IMR-90 (cell line): ENCODE measurements around the gene EXOC4. TPM values are rescaled to one million over a fixed set of nuclear protein-coding genes. Genes with fewer than 3 reads are reported as not detected.
"Not testable (repeated sequence)": the region's sequence is repeated elsewhere in the genome, so short reads cannot be mapped to it uniquely, and the experiment has no call there.

Source experiments
- ATAC-seq: fragments of 200-7000 bp; cut with Tn5 transposase; 2 replicates; pipeline ENCODE4 v1.9.1; 2020; ENCODE audit warnings: low read depth, mild to moderate bottlenecking, moderate library complexity
- BruUV-seq: library from RNA; stranded (reverse); fragments of 400-500 nt; replicated peaks from 2 replicates; lab custom pipeline; 2021; lab: Mats Ljungman, UMichigan
- CTCF ChIA-PET: fragments of 300-600 bp; formaldehyde crosslinking; extraction: SDS; loops from one replicate; lab custom pipeline; 2021; ENCODE audit warnings: antibody characterized with exemption; lab: Yijun Ruan, JAX
- POLR2A ChIA-PET: fragments of 300-600 bp; sonication (Branson Sonifier 250); formaldehyde crosslinking; loops from one replicate; lab custom pipeline; 2022; ENCODE audit warnings: antibody characterized with exemption; ENCODE audit not compliant: unreplicated experiment; lab: Charles Lee
- DNase-seq: peaks from one replicate; pipeline ENCODE4 v3.0.0; 2013
- H2AFZ ChIP-seq: replicated peaks from 2 replicates; pipeline ENCODE3; 2013; ENCODE audit warnings: low read length, mild to moderate bottlenecking; ENCODE audit not compliant: poor library complexity
- H2AK5ac ChIP-seq: 2 replicates; pipeline ENCODE4 v1.6.1; 2013; ENCODE audit warnings: low read depth, low read length, inconsistent platforms
- H2AK9ac ChIP-seq: replicated peaks from 2 replicates; pipeline ENCODE3; 2013; ENCODE audit warnings: mild to moderate bottlenecking, low read depth, low read length, moderate library complexity; ENCODE audit not compliant: poor library complexity
- H2BK120ac ChIP-seq: 2 replicates; pipeline ENCODE4 v1.6.1; 2013; ENCODE audit warnings: low read depth, low read length, inconsistent platforms
- H2BK15ac ChIP-seq: 3 replicates; pipeline ENCODE4 v1.6.1; 2013; ENCODE audit warnings: low read depth, low read length, inconsistent platforms
- H2BK20ac ChIP-seq: 2 replicates; pipeline ENCODE4 v1.6.1; 2013; ENCODE audit warnings: low read depth, mild to moderate bottlenecking, inconsistent platforms, low read length, moderate library complexity
- H2BK5ac ChIP-seq: 2 replicates; pipeline ENCODE4 v1.6.1; 2013; ENCODE audit warnings: mild to moderate bottlenecking, low read depth, low read length, inconsistent platforms; ENCODE audit not compliant: poor library complexity, severe bottlenecking
- H3K14ac ChIP-seq: replicated peaks from 2 replicates; pipeline ENCODE4 v1.6.1; 2013; ENCODE audit warnings: low read depth, low read length, inconsistent platforms
- H3K18ac ChIP-seq: 2 replicates; pipeline ENCODE4 v1.6.1; 2013; ENCODE audit warnings: low read depth, low read length, control low read depth
- H3K23ac ChIP-seq: 2 replicates; pipeline ENCODE4 v1.6.1; 2013; ENCODE audit warnings: low read depth, low read length, inconsistent platforms
- H3K27ac ChIP-seq: 2 replicates; pipeline ENCODE4 v1.5.1; 2013; ENCODE audit warnings: mild to moderate bottlenecking, control low read depth, low read length; ENCODE audit not compliant: insufficient read depth
- H3K27me3 ChIP-seq: 2 replicates; pipeline ENCODE4 v1.6.1; 2013; ENCODE audit warnings: low read length; ENCODE audit not compliant: control insufficient read depth, insufficient read depth
- H3K36me3 ChIP-seq: 2 replicates; pipeline ENCODE4 v1.6.1; 2013; ENCODE audit warnings: low read length, mixed read lengths; ENCODE audit not compliant: control insufficient read depth, insufficient read depth
- H3K4ac ChIP-seq: 2 replicates; pipeline ENCODE4 v1.6.1; 2013; ENCODE audit warnings: low read depth, low read length, inconsistent platforms
- H3K4me1 ChIP-seq: 2 replicates; pipeline ENCODE4 v1.6.1; 2013; ENCODE audit warnings: low read length, mixed read lengths; ENCODE audit not compliant: control insufficient read depth, insufficient read depth
- H3K4me2 ChIP-seq: 2 replicates; pipeline ENCODE4 v1.6.1; 2013; ENCODE audit warnings: low read depth, mild to moderate bottlenecking, control low read depth, low read length, moderate library complexity
- H3K4me3 ChIP-seq: 2 replicates; pipeline ENCODE4 v1.5.1; 2013; ENCODE audit warnings: low read depth, mild to moderate bottlenecking, control low read depth, low read length, moderate library complexity; ENCODE audit not compliant: insufficient read depth
- H3K56ac ChIP-seq: 2 replicates; pipeline ENCODE4 v1.6.1; 2013; ENCODE audit warnings: low read length, inconsistent platforms; ENCODE audit not compliant: insufficient read depth; ENCODE audit errors: extremely low read depth
- H3K79me1 ChIP-seq, 2 experiments: 2 replicates each; pipeline ENCODE4 v1.6.1; 2013; ENCODE audit warnings: low read length in 2 of 2, inconsistent platforms in 1 of 2, low read depth in 1 of 2
- H3K9ac ChIP-seq: 2 replicates; pipeline ENCODE4 v1.6.1; 2013; ENCODE audit warnings: low read depth, low read length, control low read depth
- H3K9me1 ChIP-seq: 2 replicates; pipeline ENCODE4 v1.6.1; 2013; ENCODE audit warnings: low read length, inconsistent platforms; ENCODE audit not compliant: insufficient read depth
- H3K9me3 ChIP-seq: 2 replicates; pipeline ENCODE4 v1.6.1; 2013; ENCODE audit warnings: low read length; ENCODE audit not compliant: control insufficient read depth, insufficient read depth
- H4K20me1 ChIP-seq: 2 replicates; pipeline ENCODE4 v1.6.1; 2013; ENCODE audit warnings: low read length, inconsistent platforms; ENCODE audit not compliant: insufficient read depth
- H4K5ac ChIP-seq: 2 replicates; pipeline ENCODE4 v1.6.1; 2013; ENCODE audit warnings: mild to moderate bottlenecking, low read depth, low read length, control low read depth
- H4K8ac ChIP-seq, 2 experiments: 2 replicates each; pipeline ENCODE4 v1.6.1; 2013; ENCODE audit warnings: low read depth in 2 of 2, low read length in 2 of 2, control low read depth in 1 of 2, inconsistent platforms in 1 of 2
- H4K91ac ChIP-seq: 2 replicates; pipeline ENCODE4 v1.6.1; 2013; ENCODE audit warnings: low read depth, low read length, inconsistent platforms; ENCODE audit not compliant: insufficient read depth
- WGBS, 2 experiments: methylation state at CpG; one replicate each; pipeline versions ENCODE4 v1.1.5 to v1.1.7; 2013; ENCODE audit warnings: missing lambda C conversion rate in 2 of 2; ENCODE audit not compliant: insufficient read length in 1 of 2; ENCODE audit errors: extremely low coverage in 2 of 2; 5-methylcytosine and 5-hydroxymethylcytosine counted together
- dilution Hi-C: fragments of 300-500 bp; cut with HindIII; formaldehyde crosslinking; loops from one replicate; pipeline ENCODE4 v1.14.3; 2018; ENCODE audit warnings: low sequenced_read_pairs; ENCODE audit not compliant: unreplicated experiment
- in situ Hi-C: fragments of 300-500 bp; cut with MboI; formaldehyde crosslinking; loops from 3 replicates; pipeline ENCODE4 v1.14.3; 2019; ENCODE audit warnings: low sequenced_read_pairs, inconsistent platforms, mixed read lengths
- intact Hi-C: fragments of 100-400 bp; cut with micrococcal nuclease; formaldehyde crosslinking; loops from 2 replicates; pipeline ENCODE4 v1.10.0; 2022
- polyA plus RNA-seq, 3 experiments: library from polyadenylated mRNA; depleted of rRNA; stranded (reverse); fragments of >200 nt; gene quantifications; 2 replicates each; pipeline ENCODE4 v1.2.3, GENCODE V29; 2012; ENCODE audit warnings: low replicate concordance in 1 of 3
- total RNA-seq: library from RNA; depleted of rRNA; stranded (reverse); fragments of >200 nt; gene quantifications from 2 replicates; pipeline ENCODE4 v1.2.3, GENCODE V29; 2012

The EXOC4 gene
- total and polyA plus RNA-seq, 2 of the 4 experiments (the other 2 are of a cell fraction) = 25.4 to 94.6 TPM

DNA sequence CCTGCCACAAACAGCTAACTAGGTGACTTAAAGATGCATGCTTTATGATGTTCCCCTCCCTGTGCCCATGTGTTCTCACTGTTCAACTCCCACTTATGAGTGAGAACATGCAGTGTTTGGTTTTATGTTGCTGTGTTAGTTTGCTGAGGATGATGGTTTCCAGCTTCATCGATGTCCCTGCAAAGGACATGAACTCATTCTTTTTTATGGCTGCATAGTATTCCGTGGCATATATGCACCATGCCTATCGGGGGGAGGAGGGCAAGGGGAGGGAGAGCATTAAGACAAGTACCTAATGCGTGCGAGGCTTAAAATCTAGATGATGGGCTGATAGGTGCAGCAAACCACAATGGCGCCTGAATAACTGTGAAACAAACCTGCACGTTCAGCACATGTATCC is 741.2 kb downstream of the EXOC4 start:
- BruUV-seq, H3K18ac ChIP-seq, H3K27me3 ChIP-seq, ATAC-seq, H3K9me3 ChIP-seq, H3K79me1 ChIP-seq, H3K4me3 ChIP-seq, CTCF ChIA-PET, H3K36me3 ChIP-seq, H4K20me1 ChIP-seq, H3K56ac ChIP-seq, H3K4ac ChIP-seq, H2BK120ac ChIP-seq, H3K4me1 ChIP-seq, POLR2A ChIA-PET, H4K5ac ChIP-seq, H3K4me2 ChIP-seq, H3K14ac ChIP-seq, DNase-seq, H2AK9ac ChIP-seq, H3K9ac ChIP-seq, H4K91ac ChIP-seq, H2BK20ac ChIP-seq, H3K23ac ChIP-seq, H2BK5ac ChIP-seq, H2AK5ac ChIP-seq, H2AFZ ChIP-seq, H2BK15ac ChIP-seq, H3K27ac ChIP-seq, H3K9me1 ChIP-seq, H4K8ac ChIP-seq, in situ Hi-C loops, dilution Hi-C loops: not testable (repeated sequence)
- intact Hi-C loops = loop anchor here (5.0 kb wide), 1 partner anchor 142 kb away; no protein-coding TSS in a partner anchor
- WGBS, 2 experiments = 64% methylated on average over 2 of the region's 7 CpGs; no CpG with 5 or more reads in 1 of the 2 experiments
